ENCODE data around the gene CAMKV. TPM values are rescaled to one million over a fixed set of nuclear protein-coding genes. Genes with fewer than 3 reads are reported as not detected.

The CAMKV gene
- polyA plus RNA-seq, 1 donor = 0.09 TPM

DNA sequence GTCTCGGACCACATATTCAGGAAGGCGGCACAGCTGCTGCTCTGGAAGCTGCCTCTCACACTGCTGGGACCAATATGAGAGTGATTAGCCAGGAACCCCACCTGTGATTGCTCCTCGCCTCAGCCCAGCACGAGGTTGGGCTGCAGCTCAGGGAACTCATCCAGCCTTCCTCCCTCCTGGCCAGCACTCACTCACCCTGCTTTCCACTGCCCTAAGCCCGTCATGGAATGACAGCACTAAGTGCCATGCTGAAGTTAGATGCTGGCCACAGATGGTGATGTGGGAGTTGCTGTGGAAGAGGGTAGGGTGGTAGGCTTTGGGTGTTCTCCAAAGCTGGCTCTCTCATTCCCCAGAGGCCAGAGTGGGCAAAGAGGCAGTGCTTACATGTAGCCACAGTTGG is 26.6 kb upstream of the CAMKV start:
- no peak for DNase-seq

DNA sequence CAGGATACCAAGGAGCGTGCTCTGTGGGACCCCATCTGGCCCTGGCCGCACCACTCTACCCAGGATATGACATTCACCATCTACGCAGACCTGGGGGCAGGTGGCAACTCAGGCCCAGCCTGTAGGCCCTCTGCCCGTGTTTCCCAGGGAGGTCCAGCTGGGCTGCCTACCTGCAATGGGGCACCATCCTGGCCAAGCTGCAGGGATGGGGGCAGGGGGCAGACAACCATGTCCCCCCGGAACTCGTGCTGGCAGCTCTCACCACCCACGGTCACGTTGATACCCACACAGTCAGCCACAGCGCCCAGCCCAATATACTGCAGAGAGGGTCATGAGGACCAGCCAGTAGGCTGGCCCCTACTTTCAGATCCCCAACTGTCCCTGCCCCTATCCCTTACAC is 26.1 kb upstream of the CAMKV start:
- DNase-seq = no peak

DNA sequence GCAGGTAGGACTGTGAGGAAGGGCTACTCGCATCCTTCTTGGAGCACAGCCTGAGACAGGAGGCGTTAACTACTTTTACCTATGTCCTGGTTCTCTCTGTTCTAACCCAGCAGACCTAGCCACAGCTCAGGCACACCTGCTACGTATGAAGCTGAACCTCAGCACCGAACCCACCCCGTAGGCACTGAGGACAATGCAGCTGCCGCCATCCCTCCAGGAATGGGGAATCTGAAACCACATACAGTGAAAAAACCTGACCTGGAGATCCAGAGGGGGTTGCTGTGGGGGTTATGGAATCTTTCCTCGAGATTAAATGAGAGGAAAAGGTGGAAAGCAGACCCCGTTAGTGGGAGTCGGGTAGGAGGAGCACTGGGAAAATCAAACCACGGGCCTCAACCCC is 19.6 kb upstream of the CAMKV start:
- DNase-seq = no peak

DNA sequence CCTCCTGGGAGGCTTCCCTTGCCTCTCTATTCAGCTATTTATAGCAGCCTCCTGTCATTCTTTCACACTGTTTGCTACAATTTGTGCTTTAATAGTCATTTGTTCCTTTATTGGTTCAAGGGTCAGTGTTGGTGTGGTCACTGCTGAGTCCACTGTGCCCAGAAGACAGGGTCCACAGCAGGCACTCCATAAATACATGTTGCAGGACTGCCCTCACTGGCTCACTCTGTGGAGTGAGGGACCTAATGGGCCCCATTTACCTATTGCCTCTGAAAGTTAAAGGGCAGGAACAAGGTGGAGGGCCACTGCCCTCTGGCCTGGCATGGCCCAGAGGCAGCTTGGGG is 17.2 kb upstream of the CAMKV start:
- DNase-seq = no peak

DNA sequence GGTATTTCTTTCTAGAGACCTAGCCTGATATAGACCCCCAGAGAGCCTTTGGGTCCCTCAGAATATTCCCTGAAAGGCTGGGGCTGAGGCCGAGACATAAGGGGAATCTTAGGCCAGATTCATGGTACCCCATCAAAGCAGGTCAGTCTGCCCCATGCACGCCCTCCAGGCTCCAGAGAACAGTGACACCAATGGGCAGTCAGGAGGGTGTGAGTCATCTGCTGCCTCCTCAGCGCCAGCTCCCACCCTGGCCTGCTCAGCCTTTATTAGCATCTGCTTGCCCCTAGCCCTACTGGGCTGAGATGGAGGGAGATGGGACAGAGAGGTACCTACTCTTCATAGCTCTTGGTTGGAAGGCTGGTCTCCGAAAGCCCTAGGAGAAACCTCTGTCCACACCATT is 14.3 kb upstream of the CAMKV start:
- no peak for DNase-seq

DNA sequence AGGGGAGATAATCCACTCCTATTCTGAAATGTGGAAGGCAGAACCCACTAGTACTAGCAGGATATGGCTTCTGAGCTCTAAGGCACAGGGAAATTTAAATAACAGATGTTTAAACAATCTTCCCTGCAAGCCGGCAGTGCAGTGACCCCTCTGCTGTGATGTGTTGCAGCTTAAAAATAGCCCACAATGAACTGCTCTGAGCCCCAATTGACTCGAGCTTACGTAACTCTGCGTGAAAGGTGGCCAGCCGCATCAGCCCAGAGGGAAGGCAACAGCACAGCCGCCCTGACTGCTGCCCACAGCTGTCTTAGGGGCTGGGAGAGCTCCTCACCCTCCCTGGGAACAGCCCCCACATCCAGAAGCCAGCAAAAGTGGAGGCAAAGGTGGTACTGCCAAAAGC is 12.5 kb upstream of the CAMKV start:
- DNase-seq = peak; percentile 75

DNA sequence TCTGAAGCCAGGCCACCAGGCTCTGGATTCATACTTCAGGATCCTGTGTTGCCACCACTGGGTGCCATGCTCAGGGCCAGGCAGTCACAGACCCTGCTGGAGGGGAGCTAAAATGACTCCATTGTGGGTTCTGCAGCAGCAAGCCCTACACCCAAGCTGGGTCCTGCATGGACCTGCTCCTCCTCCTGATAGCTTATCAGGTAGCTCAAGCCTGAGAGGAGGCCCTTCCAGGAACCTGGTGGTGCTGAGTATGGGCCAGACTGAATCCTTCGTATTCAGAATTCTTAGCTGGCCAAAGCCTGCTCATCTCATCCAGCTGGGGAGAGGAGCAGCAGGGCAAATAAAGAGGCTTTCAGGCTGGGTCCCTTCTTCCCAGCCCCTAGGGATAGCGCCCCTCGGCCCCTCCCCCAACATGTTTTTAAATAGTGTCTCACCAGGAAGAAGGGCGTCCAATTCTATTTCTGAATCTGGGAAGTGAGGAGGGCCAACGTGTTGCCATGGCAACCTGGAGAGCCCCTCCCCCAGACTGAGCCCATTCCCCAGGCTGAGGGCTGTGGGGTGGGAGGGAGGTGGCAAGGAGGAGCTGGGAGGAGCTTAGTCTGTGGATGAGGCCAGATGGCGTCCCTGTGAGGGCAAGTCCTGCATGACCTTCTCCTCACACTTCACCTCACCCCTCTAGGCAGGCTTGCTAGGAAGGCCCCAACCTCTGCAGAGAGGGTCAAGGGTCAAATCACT is 11.0 kb upstream of the CAMKV start:
- DNase-seq = no peak

DNA sequence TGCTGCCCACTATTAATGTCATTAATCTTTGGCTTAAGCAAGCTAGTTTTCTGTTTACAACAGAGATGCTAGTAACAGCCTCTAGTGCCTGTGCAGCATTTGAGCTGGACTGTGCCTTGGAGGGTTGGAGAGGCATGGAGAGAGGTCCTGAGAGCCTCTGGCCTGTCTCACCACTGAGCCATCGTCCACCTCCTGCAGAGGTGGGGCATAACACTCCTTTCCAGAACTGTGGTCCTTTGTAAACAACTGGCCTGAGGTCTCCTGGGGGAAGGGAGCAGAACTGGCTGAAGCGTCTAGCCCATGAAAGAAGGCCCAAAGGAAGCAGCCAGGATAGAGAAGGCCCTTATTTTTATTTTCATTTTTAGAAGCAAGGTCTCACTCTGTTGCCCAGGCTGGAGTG is 10.0 kb upstream of the CAMKV start:
- DNase-seq = no peak

DNA sequence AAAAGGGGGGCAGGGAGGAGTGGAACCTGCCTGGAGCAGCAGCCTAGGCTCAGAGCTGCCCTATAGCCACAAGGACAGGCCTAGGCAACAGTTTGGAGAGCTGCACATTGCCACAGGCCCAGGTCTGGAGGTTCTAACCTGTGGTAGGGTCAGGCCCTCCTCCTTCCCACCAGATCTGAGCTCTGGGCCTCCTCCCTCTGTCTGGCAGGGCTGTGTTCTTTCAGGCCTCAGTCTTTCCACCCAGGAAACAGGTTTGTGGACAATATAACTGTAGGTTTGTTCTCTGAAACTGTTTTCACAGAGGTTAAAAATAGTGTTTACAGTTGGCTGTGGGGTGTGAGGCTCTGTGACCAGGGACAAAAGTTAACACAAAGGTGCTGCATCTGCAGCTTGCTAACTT is 9.0 kb upstream of the CAMKV start:
- DNase-seq = no peak

DNA sequence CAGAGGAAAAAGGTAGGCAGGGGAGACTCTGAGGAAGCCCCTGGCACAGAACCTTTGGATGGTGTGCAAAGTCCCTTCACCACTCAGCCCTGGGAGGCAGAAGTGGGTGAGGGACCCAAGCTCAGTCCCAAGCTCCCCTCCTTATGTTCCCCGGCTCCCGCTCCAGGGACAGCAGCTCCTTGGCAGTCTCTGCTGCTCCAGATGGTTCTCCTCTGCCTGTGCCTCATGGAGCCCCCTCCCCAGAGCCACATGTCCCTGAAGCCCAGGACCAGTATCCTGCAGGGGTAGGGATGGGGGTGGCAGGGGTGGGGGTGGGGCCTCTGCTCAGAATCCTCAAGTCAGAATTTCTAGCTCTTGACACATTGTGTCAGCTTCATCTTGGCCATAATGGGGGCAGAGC is 8.0 kb upstream of the CAMKV start:
- DNase-seq = no peak

DNA sequence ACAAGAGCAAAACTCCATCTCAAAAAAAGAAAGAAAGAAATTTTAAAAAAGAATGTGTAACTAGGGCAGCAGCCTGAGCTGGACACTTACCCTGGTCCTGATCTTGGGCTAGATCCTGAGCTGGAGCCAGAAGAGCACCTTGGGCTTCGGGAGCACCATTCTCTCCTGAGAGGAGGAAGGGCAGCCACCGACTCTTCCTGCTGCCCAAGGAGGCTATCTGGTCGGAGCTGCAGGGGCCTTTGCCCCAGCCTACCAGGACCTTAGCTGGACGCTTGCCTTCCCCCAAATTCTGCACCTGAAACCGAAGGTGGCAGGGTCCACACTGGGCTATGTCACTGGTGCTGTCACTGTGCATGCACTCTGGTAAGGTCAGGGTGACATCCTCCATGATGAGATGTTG is 6.9 kb upstream of the CAMKV start:
- no peak for DNase-seq

DNA sequence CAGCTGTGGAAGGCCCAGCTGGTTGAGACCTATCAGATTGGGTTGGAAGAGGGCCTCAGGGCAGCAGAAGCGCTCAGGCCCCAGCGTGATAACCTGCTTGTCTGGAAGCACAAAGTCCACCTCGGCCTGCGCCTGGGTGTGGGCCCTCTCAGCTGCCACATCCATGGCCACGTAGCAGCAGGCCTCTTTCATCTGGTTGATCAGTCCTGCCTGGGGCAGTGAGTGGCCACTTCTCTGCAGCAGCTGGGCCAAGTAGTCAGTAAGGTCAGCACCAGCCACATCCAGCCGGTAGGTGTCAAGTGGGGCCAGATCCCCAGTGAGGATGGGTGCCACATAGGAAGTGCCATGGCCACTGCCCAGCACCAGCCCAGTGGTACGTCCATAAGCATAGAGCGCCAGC is 3.9 kb upstream of the CAMKV start:
- DNase-seq = no peak

DNA sequence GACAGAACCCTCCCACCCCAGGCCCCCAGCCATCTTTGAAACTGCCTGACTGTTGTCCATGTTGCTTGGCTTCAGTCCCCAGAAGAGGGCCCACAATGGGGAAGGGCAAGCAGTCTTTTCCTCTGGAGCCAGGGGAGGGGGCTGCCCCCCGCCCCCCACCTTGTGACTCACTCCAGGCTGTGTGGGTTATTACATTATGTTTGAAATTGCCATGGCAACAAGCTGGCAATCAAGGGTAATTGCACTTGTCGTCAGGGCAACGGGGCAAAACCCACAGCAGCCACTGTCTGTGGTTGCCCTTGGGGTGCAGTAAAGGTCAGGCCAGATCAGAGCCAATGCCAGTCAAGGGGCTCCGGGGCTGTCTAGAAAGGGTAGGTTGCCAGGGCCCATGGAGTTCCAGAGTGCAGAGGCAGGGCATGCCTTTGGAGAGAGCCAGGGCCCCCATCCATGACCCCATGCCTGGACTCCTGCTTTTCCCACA is 3.1 kb upstream of the CAMKV start:
- DNase-seq = no peak

DNA sequence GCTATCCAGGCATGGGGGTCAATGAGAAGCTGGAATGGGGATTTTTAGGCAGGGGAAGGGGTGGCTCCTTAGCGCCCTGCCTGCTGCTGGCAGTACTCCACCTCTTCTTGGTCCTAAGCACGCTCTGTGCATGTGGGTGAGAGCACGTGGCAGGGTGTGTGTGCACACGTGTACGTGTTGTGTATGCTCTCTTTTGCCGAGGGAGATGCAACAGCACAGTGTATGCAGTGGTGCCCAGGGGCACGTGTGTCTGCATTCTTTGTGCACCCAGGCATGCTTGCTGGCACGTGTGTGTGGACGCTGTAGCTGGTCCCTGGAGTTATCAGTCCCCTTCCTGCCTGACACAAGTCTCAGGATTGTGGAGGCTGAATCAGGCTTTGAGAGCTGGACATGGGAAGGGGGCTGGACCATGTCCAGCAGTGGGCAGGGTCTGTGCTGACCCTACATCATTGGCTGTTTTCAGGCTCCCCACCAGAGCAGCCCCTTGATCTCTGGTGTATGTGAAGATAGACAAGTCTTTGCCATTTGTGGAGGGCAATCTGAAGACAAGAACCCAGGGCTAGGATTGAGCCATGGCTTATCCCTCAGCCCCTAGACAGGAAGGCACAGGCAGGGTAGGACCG is 1.9 kb upstream of the CAMKV start:
- no peak for DNase-seq

DNA sequence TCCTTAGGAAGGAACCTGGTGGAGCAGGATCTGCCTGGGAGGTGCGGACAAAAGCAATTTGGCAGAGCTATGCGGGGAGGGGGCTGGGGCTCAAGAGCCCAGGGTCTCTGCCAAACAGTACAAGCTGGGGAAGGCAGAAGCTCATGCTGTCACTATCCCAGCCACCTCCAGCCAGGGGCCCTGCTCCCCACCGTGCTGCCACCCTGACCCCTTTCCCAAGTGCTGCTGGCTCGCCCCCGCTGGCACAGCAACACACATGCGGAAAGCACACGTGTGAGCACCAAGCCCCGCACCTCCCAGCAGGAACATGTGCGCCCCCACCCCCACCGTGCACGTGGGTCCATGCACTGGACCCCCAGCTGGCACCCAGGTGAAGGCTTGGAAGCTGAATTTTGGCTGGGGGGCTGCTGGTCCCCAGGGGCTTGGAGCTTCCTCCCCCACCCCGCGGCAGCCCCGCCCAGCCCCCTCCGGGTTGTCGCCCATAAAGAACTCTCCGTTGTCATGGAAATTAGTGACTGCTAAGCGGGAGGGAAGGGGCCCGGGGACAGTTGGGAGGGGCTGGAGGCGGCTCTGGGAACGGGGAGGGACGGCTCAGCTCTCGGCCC is 742 bp downstream of the CAMKV start:
- DNase-seq = no peak

DNA sequence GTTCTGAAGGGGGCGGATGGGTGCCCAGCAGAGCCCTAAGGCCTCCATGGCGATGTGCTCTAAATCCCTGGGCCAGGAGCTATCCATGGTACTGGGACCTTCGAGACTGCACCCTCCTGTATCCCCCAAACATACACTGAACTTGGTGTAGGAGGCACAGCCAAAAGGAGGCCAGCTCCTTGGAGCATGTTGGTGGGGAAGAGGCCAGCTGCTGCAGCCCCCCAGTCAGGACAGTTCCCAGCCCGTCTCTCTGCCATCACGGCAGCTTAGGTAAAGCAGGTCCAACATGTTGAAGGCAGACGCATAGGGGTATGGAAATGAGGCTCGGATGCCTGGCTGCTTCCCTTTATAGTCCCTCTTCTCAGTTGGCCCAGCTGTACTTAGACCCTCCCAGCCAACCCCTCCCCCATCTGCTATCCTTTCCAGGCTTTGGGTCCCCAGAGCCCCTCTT is 1.8 kb downstream of the CAMKV start:
- DNase-seq = no peak

DNA sequence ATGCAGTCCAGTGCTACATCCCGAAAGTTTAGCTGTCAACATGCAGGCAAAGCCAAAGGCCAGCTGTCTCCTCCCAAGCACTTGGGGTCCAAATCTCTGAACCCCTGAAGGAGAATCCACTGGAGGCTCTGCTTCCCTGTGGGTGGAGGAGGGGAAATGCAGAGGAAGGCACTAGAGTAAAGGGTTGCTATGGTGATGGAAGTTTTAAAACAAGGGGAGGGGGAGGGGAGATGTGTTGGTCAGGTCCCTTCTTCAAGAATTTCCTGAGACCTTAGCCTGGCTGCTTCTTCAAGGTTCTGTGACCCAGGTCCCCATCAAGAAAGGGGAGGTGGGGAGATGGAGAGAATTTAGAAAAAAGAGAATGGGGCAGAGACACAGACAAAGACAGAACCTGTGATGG is 2.3 kb downstream of the CAMKV start:
- DNase-seq = no peak

DNA sequence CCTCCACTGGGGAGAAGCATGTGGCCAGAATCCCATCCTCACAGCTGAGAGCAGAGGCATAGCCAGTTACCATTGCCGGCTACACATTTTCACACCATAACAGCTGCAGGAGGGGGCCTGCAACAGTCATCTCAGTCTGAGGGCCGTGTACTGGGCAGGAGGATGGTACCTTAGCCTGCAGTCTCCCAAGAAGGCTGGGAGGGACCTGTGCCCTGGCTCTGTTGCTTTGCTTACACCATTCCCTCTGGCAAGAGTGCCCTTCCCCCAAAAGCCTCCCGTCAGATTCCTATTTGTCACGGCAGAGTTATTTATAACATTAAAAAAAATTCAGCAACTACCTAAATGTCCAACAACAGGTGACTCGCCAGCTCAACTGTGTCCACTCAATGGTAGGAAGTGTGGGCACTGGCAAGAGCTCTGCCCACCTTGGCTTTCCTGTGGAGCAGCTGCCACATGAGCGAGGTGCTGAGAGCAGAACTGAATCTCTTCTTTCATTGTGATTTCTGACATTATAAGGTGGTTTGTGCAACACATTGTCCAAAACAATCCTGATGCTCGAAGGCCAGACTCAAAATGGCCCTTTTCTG is 4.4 kb downstream of the CAMKV start:
- DNase-seq = no peak

DNA sequence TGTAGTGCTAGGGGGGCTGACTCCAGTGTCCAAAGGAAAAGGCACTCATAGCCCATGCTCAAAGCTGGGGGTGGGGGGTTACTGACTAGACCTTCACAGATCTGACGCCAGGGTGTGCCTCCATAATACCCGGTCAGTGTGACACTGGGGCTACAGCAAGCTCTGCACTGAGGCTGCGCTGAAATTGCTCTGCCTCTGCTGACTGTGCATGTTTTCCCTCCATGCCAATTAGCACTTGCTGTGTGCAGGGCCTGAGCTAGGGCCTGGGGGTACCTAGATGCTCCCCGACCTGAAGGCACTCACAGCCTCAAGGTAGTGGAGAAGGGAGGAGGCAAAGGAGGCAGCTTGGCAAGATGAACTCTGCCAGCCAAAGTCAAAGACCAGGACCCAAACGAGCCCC is 5.2 kb downstream of the CAMKV start:
- DNase-seq = no peak

DNA sequence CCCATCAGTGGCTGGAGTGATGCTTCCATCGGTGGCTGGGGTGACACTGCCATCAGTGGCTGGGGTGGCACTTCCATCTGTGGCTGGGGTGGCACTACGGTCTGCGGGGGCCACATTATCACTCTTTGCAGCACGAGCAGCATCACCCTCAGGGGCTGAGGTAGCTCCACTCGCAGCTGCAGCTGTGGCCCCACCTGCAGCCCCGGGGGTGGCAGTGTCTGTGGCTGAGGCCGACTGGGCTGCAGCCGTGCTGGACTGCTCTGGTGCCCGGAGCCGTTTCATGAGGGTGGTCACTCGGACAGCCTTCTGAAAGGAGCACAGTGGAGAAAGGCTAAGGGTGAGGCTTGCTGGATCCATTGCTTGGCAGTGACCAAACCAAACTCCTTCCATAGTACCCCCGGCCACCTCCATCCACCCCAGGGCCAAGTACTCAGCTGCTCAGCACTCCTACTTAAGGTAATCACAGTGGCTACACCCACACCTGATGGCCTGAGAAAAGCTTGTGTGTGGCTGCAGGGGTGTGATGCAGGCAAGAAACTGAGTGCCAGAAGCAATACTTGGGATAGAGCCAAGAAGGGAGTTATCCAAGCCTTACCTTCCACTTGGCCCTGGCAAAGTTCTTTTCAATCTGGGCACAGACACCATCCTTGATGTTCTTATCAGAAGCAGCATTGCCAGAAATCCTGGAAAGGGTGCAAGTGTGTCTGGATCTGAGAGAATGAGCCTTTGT is 10.0 kb downstream of the CAMKV start:
- DNase-seq = no peak

DNA sequence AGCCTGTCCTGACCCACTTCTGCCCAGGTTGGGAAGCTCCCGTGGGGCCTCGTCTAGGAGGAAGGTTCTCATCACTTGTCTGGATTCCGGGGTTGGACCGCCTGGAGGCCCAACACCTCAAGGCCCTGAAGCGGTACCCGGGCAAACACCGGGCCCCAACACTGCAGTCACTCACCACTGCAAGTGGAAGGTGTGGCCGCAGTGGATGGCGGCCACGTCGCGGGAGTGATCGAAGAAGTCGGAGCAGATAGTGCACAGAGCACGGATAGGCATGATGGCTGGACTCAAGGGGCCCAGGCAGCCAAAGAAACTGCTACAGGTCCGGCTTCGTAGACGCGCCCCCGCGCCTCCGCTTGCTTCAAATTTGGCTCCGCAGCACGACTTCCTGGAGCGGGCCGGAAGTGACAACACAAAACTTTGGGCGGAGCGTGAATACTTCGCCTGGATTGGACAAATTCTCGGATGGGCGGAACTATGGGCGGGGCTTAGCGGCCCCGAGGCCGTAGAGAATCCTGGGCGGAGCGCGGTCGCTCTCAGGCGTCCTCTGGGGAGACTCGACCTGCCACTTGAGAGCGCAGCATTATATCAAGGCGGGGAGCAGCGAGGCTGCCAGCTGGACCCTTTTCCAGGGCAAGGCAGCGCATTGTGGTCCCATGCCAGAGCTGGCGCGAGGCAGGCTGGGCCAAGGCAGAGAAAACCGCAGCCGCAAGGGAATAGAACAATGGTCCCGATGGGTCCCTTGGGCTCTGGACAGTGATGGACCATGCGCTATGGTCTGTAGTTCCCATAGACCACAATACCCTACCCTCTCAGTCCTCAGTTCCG is 13.3 kb downstream of the CAMKV start, which contains the start of gene TRAIP:
Gene TRAIP, minus strand, starts transcription at position 384 of the 825 bp plus-strand sequence. Its CDS starts 111 bp downstream, at position 273.
- peak; percentile 95 for DNase-seq

DNA sequence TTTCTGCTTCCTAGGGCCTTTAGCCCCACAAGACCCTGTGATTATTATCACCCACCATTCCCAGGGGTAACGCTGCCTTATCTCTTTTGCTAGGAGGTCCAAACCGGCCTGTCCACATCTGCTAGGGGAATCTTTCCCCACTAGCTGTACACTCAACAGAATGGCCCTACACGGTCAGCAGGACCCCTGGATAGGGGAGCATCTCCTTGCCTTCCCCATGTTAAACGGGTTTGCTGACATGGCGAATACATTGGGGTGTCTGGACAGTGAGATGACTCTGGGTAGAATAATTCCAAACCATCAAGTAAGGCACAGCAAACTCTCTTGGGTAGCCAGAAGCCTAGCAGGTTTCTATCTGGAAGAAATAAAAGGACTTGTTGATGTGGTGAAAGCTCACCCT is 14.0 kb downstream of the CAMKV start:
- no peak for DNase-seq

All from hindlimb muscle (tissue), 1 donor.